ENCODE results near the gene ABLIM2. TPM values are rescaled to one million over a fixed set of nuclear protein-coding genes. Genes with fewer than 3 reads are reported as not detected.

ABLIM2 gene
- polyA plus RNA-seq, 3 donors: 0.21 TPM; not detected in 2

DNA sequence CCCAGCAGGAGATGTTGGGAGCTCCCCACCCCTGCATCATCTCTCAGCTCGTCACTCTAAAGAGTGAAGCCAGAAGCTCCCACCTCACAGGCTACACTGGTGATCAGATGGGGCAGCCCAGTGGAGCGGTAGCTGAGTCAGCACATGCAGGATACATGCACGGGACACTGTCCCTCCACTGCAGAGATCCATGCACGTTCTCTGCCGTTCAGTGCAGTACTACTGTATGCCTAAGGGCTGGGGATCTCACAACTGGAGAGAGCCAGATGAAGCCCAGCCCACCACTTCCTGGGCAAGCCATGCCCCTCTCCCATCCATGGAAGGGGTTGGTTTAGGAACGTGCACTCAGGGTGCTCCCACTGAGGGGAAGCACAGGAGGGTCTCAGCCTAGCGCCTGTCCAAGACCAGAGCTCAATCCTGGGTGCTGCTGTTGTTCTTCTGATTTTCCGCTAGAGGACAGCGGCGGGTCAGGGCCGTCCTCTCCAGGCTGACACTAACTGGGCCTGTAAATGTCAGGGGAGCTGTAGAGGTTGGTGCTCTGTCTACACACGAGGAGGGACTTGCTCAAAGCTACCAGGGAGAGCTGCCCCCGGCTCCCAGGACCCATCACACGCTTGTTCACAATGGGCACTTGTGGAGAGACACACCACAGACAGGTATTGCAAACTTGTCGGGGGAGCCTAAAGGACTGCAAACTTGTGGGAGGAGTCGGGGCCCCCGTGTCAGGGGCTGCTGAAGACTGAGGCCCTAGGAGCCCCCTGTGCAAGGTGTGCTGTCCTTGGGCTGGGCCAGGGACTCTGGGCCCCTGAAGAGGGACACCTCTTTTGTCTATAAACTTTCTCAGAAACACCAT, 18.2 kb upstream of the ABLIM2 start:
- H3K9me3 Mint-ChIP-seq: no peaks in the 10 kb centered on the region
- H3K4me2 ChIP-seq (replicated peaks; ENCODE audit: extremely low read depth, low read length, poor library complexity, severe bottlenecking): no peak overlapping the region
- H3K9ac ChIP-seq (ENCODE audit: insufficient read depth, low read length, poor library complexity, severe bottlenecking): no peak overlapping the region
- no peaks in the 10 kb centered on the region for H3K79me2 ChIP-seq (ENCODE audit: insufficient read depth, low read length)
- WGBS (ENCODE audit: insufficient coverage): 38% methylated on average over 13 of the region's 17 CpGs
- TF ChIP-seq, protein P1, sequence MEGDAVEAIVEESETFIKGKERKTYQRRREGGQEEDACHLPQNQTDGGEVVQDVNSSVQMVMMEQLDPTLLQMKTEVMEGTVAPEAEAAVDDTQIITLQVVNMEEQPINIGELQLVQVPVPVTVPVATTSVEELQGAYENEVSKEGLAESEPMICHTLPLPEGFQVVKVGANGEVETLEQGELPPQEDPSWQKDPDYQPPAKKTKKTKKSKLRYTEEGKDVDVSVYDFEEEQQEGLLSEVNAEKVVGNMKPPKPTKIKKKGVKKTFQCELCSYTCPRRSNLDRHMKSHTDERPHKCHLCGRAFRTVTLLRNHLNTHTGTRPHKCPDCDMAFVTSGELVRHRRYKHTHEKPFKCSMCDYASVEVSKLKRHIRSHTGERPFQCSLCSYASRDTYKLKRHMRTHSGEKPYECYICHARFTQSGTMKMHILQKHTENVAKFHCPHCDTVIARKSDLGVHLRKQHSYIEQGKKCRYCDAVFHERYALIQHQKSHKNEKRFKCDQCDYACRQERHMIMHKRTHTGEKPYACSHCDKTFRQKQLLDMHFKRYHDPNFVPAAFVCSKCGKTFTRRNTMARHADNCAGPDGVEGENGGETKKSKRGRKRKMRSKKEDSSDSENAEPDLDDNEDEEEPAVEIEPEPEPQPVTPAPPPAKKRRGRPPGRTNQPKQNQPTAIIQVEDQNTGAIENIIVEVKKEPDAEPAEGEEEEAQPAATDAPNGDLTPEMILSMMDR (IDR thresholded peaks at IDR 0.05): peak; percentile 93
- H3K4me1 ChIP-seq (ENCODE audit: control insufficient read depth in 1 of 2, insufficient read depth in 2 of 2, low read length in 2 of 2): peaks cover under 1 to 8% of the 10 kb centered on the region in 2 donors
- H3K9me3 ChIP-seq (replicated peaks in 1 of 2; ENCODE audit: control insufficient read depth in 1 of 2, insufficient read depth in 1 of 2, low read length in 2 of 2): no peaks in the 10 kb centered on the region
- H3K4me1 Mint-ChIP-seq: peaks cover 7% of the 10 kb centered on the region
- peaks cover 3 to 10% (median 4%) of the 10 kb centered on the region in 3 donors for H3K27me3 Mint-ChIP-seq (ENCODE audit: low read depth in 3 of 3)
- no peaks in the 10 kb centered on the region for H3K36me3 ChIP-seq (replicated peaks in 1 of 2; ENCODE audit: control insufficient read depth in 1 of 2, insufficient read depth in 2 of 2, low read length in 2 of 2)
- H4K20me1 ChIP-seq (ENCODE audit: insufficient read depth, low read length): no peaks in the 10 kb centered on the region
- no peaks in the 10 kb centered on the region for H3K27me3 ChIP-seq (ENCODE audit: control insufficient read depth in 2 of 2, insufficient read depth in 2 of 2, low read length in 2 of 2)
- peak overlapping the region in 1 of 7 donors; percentile 40 for H3K27ac Mint-ChIP-seq
- H3K36me3 Mint-ChIP-seq: no peaks in the 10 kb centered on the region
- intact Hi-C loops (cut with micrococcal nuclease): loop anchor here in 1 of 2 donors (5.0 kb wide), 2 partner anchors 46 to 66 kb away; no protein-coding TSS in a partner anchor
- H2AFZ ChIP-seq (ENCODE audit: insufficient read depth, low read depth, low read length, poor library complexity, severe bottlenecking): no peak overlapping the region
- DNase-seq: peak; percentile 42 to 65 (median 61)
- no peak overlapping the region for H3K4me3 ChIP-seq (replicated peaks in 1 of 3; ENCODE audit: low read depth in 2 of 3, low read length in 3 of 3)
- H3K4me3 Mint-ChIP-seq: no peak overlapping the region
- H3K27ac ChIP-seq (ENCODE audit: low read depth in 1 of 2, low read length in 2 of 2): no peak overlapping the region

DNA sequence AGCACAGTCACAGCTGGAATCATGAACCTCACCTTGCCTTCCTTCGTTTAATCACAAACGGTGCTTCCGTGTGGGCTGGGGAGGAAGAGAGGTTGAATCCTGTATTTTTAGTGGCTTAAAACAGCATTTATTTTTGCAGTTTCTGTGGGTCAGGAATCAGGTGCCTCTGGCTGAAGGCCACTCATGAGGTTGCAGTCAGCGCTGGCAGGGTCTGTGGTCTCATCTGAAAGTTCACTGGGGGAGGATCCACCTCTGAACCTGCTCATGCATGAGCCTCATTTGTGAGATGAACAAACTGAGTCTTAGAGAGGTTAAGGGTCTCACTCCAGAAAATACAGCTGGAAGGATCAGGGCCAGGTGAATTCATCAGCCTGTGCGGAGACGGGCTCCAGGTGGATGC, 17.1 kb upstream of the ABLIM2 start:
- WGBS (ENCODE audit: insufficient coverage): 100% methylated on average over 5 of the region's 6 CpGs
- no peak overlapping the region for H3K27ac Mint-ChIP-seq
- TF ChIP-seq, protein P1 (IDR thresholded peaks at IDR 0.05): no peak

More for the DNA sequence above, 17.1 kb upstream of the ABLIM2 start:
- DNase-seq: no peak
- Mint-ChIP-seq H3K4me1 (peaks cover 14% of the 10 kb centered on the region), H3K4me3 (no peak overlapping the region), H3K9me3 (no peaks in the 10 kb centered on the region), H3K27me3 (ENCODE audit: low read depth in 3 of 3) (peaks cover 7 to 15% (median 8%) of the 10 kb centered on the region in 3 donors), H3K36me3 (no peaks in the 10 kb centered on the region)
- Histone ChIP-seq H3K4me1 (ENCODE audit: control insufficient read depth in 1 of 2, insufficient read depth in 2 of 2, low read length in 2 of 2) (peaks cover 7 to 14% of the 10 kb centered on the region in 2 donors), H3K4me3 (replicated peaks in 1 of 3; ENCODE audit: low read depth in 2 of 3, low read length in 3 of 3) (no peak overlapping the region), H3K27me3 (ENCODE audit: control insufficient read depth in 2 of 2, insufficient read depth in 2 of 2, low read length in 2 of 2) (no peaks in the 10 kb centered on the region), H3K9ac (ENCODE audit: insufficient read depth, low read length, poor library complexity, severe bottlenecking) (no peak overlapping the region), H3K27ac (ENCODE audit: low read depth in 1 of 2, low read length in 2 of 2) (no peak overlapping the region), H2AFZ (ENCODE audit: insufficient read depth, low read depth, low read length, poor library complexity, severe bottlenecking) (no peak overlapping the region), H3K9me3 (replicated peaks in 1 of 2; ENCODE audit: control insufficient read depth in 1 of 2, insufficient read depth in 1 of 2, low read length in 2 of 2) (no peaks in the 10 kb centered on the region), H3K36me3 (replicated peaks in 1 of 2; ENCODE audit: control insufficient read depth in 1 of 2, insufficient read depth in 2 of 2, low read length in 2 of 2) (no peaks in the 10 kb centered on the region), H4K20me1 (ENCODE audit: insufficient read depth, low read length) (no peaks in the 10 kb centered on the region), H3K4me2 (replicated peaks; ENCODE audit: extremely low read depth, low read length, poor library complexity, severe bottlenecking) (no peak overlapping the region), H3K79me2 (ENCODE audit: insufficient read depth, low read length) (no peaks in the 10 kb centered on the region)
- intact Hi-C loops (cut with micrococcal nuclease): loop anchor here in 1 of 2 donors (5.0 kb wide), 2 partner anchors 47 to 67 kb away; no protein-coding TSS in a partner anchor
